ENCODE results near the gene CNOT1.
"Not testable (repeated sequence)": the region's sequence is repeated elsewhere in the genome, so short reads cannot be mapped to it uniquely, and the experiment has no call there.

CNOT1 gene

GRCh38 chr16:58579587-58579986 is 50.0 kb downstream of the CNOT1 start:
- no peak for DNase-seq

GRCh38 chr16:58578642-58579041 is 51.0 kb downstream of the CNOT1 start:
- no peak for DNase-seq

- DNase-seq: no peak
Observed at GRCh38 chr16:58577141-58577540, 52.5 kb downstream of the CNOT1 start.

- DNase-seq: no peak
Observed at GRCh38 chr16:58574895-58575294, 54.7 kb downstream of the CNOT1 start.

GRCh38 chr16:58565697-58566096 is 63.9 kb downstream of the CNOT1 start:
- DNase-seq: not testable (repeated sequence)

GRCh38 chr16:58563775-58564174 is 65.9 kb downstream of the CNOT1 start:
- DNase-seq: no peak

- DNase-seq: no peak
Observed at GRCh38 chr16:58563235-58563634, 66.4 kb downstream of the CNOT1 start.

GRCh38 chr16:58556678-58557077 is 72.9 kb downstream of the CNOT1 start:
- no peak for DNase-seq

- DNase-seq: no peak
Observed at GRCh38 chr16:58551496-58551895, 78.1 kb downstream of the CNOT1 start.

- DNase-seq: no peak
Observed at GRCh38 chr16:58548378-58548777, 81.2 kb downstream of the CNOT1 start.

- no peak for DNase-seq
Observed at GRCh38 chr16:58543685-58544084, 85.9 kb downstream of the CNOT1 start.

- no peak for DNase-seq
Observed at GRCh38 chr16:58542291-58542690, 87.3 kb downstream of the CNOT1 start.

GRCh38 chr16:58541711-58542110 is 87.9 kb downstream of the CNOT1 start:
- no peak for DNase-seq

GRCh38 chr16:58537124-58537906 is 92.3 kb downstream of the CNOT1 start:
- DNase-seq: no peak

GRCh38 chr16:58536278-58536677 is 93.3 kb downstream of the CNOT1 start:
- DNase-seq: no peak

- no peak for DNase-seq
Observed at GRCh38 chr16:58535100-58535499, 94.5 kb downstream of the CNOT1 start.

- no peak for DNase-seq
Observed at GRCh38 chr16:58533751-58534470, 95.7 kb downstream of the CNOT1 start.

- DNase-seq: no peak
Observed at GRCh38 chr16:58532414-58532813, 97.2 kb downstream of the CNOT1 start.

GRCh38 chr16:58530179-58530578 is 99.4 kb downstream of the CNOT1 start:
- DNase-seq: no peak

- no peak for DNase-seq
Observed at GRCh38 chr16:58519707-58520106, 109.9 kb downstream of the CNOT1 start.

- DNase-seq: no peak
Observed at GRCh38 chr16:58518980-58519368, 110.7 kb downstream of the CNOT1 start.

GRCh38 chr16:58518083-58518979 is 111.3 kb downstream of the CNOT1 start:
- peak in 1 of 5 donors; percentile 25 for DNase-seq

- no peak for DNase-seq
Observed at GRCh38 chr16:58516768-58517107, 112.9 kb downstream of the CNOT1 start.
